GM12878 (cell line): ENCODE data around the gene ATN1. TPM values are rescaled to one million over a fixed set of nuclear protein-coding genes. Genes with fewer than 3 reads are reported as not detected.

Source experiments
- ATAC-seq: fragments of 200-7000 bp; cut with Tn5 transposase; 3 replicates; pipeline ENCODE4 v1.9.1; 2020; ENCODE audit warnings: mild to moderate bottlenecking, moderate library complexity
- BruUV-seq: library from RNA; stranded (reverse); fragments of 400-500 nt; replicated peaks from 2 replicates; lab custom pipeline; 2021; lab: Mats Ljungman, UMichigan
- CTCF ChIA-PET: fragments of 300-600 bp; sonication (Branson Sonifier 250); formaldehyde crosslinking; extraction: SDS; loops from one replicate; lab custom pipeline; 2021; ENCODE audit warnings: inconsistent platforms; lab: Yijun Ruan, JAX
- POLR2A ChIA-PET: fragments of 350-600 bp; formaldehyde crosslinking; extraction: SDS; loops from one replicate; lab custom pipeline; 2021; ENCODE audit warnings: inconsistent platforms; lab: Charles Lee
- RAD21 ChIA-PET: fragments of 300-600 bp; sonication (Branson Sonifier 250); formaldehyde crosslinking; loops from one replicate; lab custom pipeline; 2023; ENCODE audit warnings: antibody characterized with exemption; ENCODE audit not compliant: unreplicated experiment; lab: Charles Lee
- SMC1A ChIA-PET: fragments of 300-600 bp; sonication (Branson Sonifier 250); formaldehyde crosslinking; loops from one replicate; lab custom pipeline; 2023; ENCODE audit not compliant: unreplicated experiment, uncharacterized antibody; lab: Charles Lee
- DNase-seq: peaks from one replicate; pipeline ENCODE4 v3.0.0-alpha.2; 2011; ENCODE audit warnings: low read depth, low spot score
- FAIRE-seq: peaks from 3 replicates; lab custom pipeline; 2011; peaks lifted over from hg19 to GRCh38; lab: Jason Lieb, UNC
- H2AFZ ChIP-seq: 2 replicates; pipeline ENCODE4 v1.6.0; 2011; ENCODE audit warnings: low read depth, low read length, control low read depth; ENCODE audit not compliant: control insufficient read depth
- H3K27ac ChIP-seq: 2 replicates; pipeline ENCODE4 v1.5.1; 2011; ENCODE audit warnings: control low read depth; ENCODE audit not compliant: control insufficient read depth, insufficient read depth
- H3K27me3 ChIP-seq, 2 experiments: replicated peaks in 1 of 2; 2 replicates each; pipeline versions ENCODE4 v1.6.0 to v1.6.1; 2011; ENCODE audit warnings: low read length in 1 of 2; ENCODE audit not compliant: control insufficient read depth in 2 of 2, insufficient read depth in 2 of 2
- H3K36me3 ChIP-seq, 2 experiments: 2 replicates each; pipeline ENCODE4 v1.5.1; 2011; ENCODE audit warnings: low read length in 1 of 2; ENCODE audit not compliant: control insufficient read depth in 2 of 2, insufficient read depth in 2 of 2
- H3K4me1 ChIP-seq: 2 replicates; pipeline ENCODE4 v1.6.1; 2011; ENCODE audit warnings: mild to moderate bottlenecking, low read length, moderate library complexity, mixed read lengths; ENCODE audit not compliant: control insufficient read depth, insufficient read depth
- H3K4me2 ChIP-seq: 2 replicates; pipeline ENCODE4 v1.6.0; 2011; ENCODE audit warnings: control low read depth; ENCODE audit not compliant: control insufficient read depth, insufficient read depth
- H3K4me3 ChIP-seq: fragments of 200-600 bp; sonication (generic); 2 replicates; pipeline ENCODE4 v1.5.1; 2016
- H3K79me2 ChIP-seq: 2 replicates; pipeline ENCODE4 v1.6.0; 2011; ENCODE audit warnings: low read length; ENCODE audit not compliant: control insufficient read depth, insufficient read depth
- H3K9ac ChIP-seq: 2 replicates; pipeline ENCODE4 v1.8.0; 2011; ENCODE audit warnings: low read length, control low read depth, mixed read lengths; ENCODE audit not compliant: control insufficient read depth, insufficient read depth
- H3K9me3 ChIP-seq: replicated peaks from 3 replicates; pipeline ENCODE4 v1.5.1; 2011; ENCODE audit warnings: mild to moderate bottlenecking, low read length; ENCODE audit not compliant: control insufficient read depth, insufficient read depth
- H4K20me1 ChIP-seq: 2 replicates; pipeline ENCODE4 v1.6.0; 2011; ENCODE audit not compliant: control insufficient read depth, insufficient read depth
- BCL11A ChIP-seq: IDR thresholded peaks from 2 replicates; pipeline ENCODE4 v1.6.1; 2011; ENCODE audit warnings: low read depth, low read length
- DPF2 ChIP-seq: fragments of 450-650 bp; IDR thresholded peaks from 2 replicates; pipeline ENCODE4 v1.6.1; 2017; ENCODE audit warnings: mild to moderate bottlenecking
- EGR1 ChIP-seq, 2 experiments: IDR thresholded peaks; 1 replicate in 1 of 2; 2 replicates in 1 of 2; pipeline ENCODE4 v1.6.1; 2011 to 2012; ENCODE audit warnings: low read depth in 2 of 2, low read length in 2 of 2, borderline replicate concordance in 1 of 2, mild to moderate bottlenecking in 1 of 2, moderate library complexity in 1 of 2
- EP300 ChIP-seq, 2 experiments: fragments of 150-350 bp in 1 of 2; IDR thresholded peaks; 2 replicates each; pipeline ENCODE4 v1.6.1; 2011 to 2012; ENCODE audit warnings: low read depth in 2 of 2, low read length in 2 of 2, borderline replicate concordance in 1 of 2, improper control_type of control experiment in 1 of 2, inconsistent platforms in 1 of 2; ENCODE audit not compliant: control insufficient read depth in 1 of 2
- GATAD2B ChIP-seq: fragments of 450-650 bp; conservative IDR thresholded peaks from 2 replicates; pipeline ENCODE4 v1.6.1; 2017; ENCODE audit warnings: low read depth, mild to moderate bottlenecking, moderate library complexity
- IRF3 ChIP-seq: fragments of 450-650 bp; IDR thresholded peaks from 2 replicates; pipeline ENCODE4 v1.6.1; 2014; ENCODE audit warnings: mild to moderate bottlenecking
- KDM1A ChIP-seq: fragments of 200-600 bp; sonication (generic); IDR thresholded peaks from 2 replicates; pipeline ENCODE4 v1.6.1; 2016; ENCODE audit warnings: borderline replicate concordance
- LARP7 ChIP-seq: fragments of 450-650 bp; IDR thresholded peaks from 2 replicates; pipeline ENCODE4 v1.6.1; 2017; ENCODE audit warnings: mild to moderate bottlenecking
- MAX ChIP-seq: IDR thresholded peaks from 2 replicates; pipeline ENCODE4 v1.6.1; 2012; ENCODE audit warnings: low read depth, low read length, improper control_type of control experiment
- MTA2 ChIP-seq: fragments of 450-650 bp; IDR thresholded peaks from 2 replicates; pipeline ENCODE4 v1.6.1; 2016; ENCODE audit warnings: low read depth, mild to moderate bottlenecking, moderate library complexity
- POLR2AphosphoS2 ChIP-seq: IDR thresholded peaks from 2 replicates; pipeline ENCODE4 v1.6.1; 2011; ENCODE audit warnings: low read depth, mild to moderate bottlenecking, low read length, improper control_type of control experiment, moderate library complexity
- POLR2AphosphoS5 ChIP-seq: IDR thresholded peaks from 2 replicates; pipeline ENCODE4 v1.6.1; 2011; ENCODE audit warnings: mild to moderate bottlenecking, low read length, inconsistent platforms
- RELA ChIP-seq: fragments of 450-650 bp; IDR thresholded peaks from 2 replicates; pipeline ENCODE4 v1.8.0; 2014; ENCODE audit warnings: borderline replicate concordance; ENCODE audit not compliant: partially characterized antibody
- SREBF1 ChIP-seq: IDR thresholded peaks from 2 replicates; pipeline ENCODE4 v1.6.1; 2012; ENCODE audit warnings: mild to moderate bottlenecking, low read length
- TBL1XR1 ChIP-seq: IDR thresholded peaks from 2 replicates; pipeline ENCODE4 v1.6.1; 2012; ENCODE audit warnings: low read depth, low read length, improper control_type of control experiment
- TCF12 ChIP-seq: IDR thresholded peaks from 2 replicates; pipeline ENCODE4 v1.6.1; 2011; ENCODE audit warnings: low read depth, mild to moderate bottlenecking, low read length
- ZBTB40 ChIP-seq: fragments of 450-650 bp; IDR thresholded peaks from 2 replicates; pipeline ENCODE4 v1.6.1; 2016; ENCODE audit warnings: mild to moderate bottlenecking, moderate library complexity, borderline replicate concordance
- WGBS: methylation state at CpG from one replicate; pipeline ENCODE4 v1.1.6; 2016; ENCODE audit warnings: low lambda C conversion rate; ENCODE audit not compliant: insufficient replicate concordance, insufficient coverage; ENCODE audit errors: missing lambda C conversion rate; 5-methylcytosine and 5-hydroxymethylcytosine counted together
- in situ Hi-C: fragments of 300-500 bp; cut with MboI; formaldehyde crosslinking; loops from 9 replicates; pipeline ENCODE4 v1.14.3; 2018; ENCODE audit warnings: mixed read lengths
- intact Hi-C: fragments of 100-400 bp; cut with micrococcal nuclease; formaldehyde crosslinking; loops from one replicate; pipeline ENCODE4 v1.14.2; 2022; ENCODE audit not compliant: unreplicated experiment
- polyA plus RNA-seq, 11 experiments: library from polyadenylated mRNA; depleted of rRNA in 4 of 11; unstranded in 6 of 11; stranded (reverse) in 5 of 11; fragments of >200 nt; fragmentation: Nextera tagmentation in 4 of 11; fragmentation: Illumina TruSeq in 1 of 11; extraction: Ambion mirVana in 4 of 11; extraction: Trizol in 1 of 11; gene quantifications; 1 replicate in 1 of 11; 2 replicates in 10 of 11; pipeline versions ENCODE4 v1.2.1 to v1.2.3, GENCODE V29; 2011 to 2016; ENCODE audit warnings: inconsistent platforms in 2 of 11, missing spikeins in 2 of 11, low read depth in 1 of 11
- total RNA-seq, 4 experiments: library from RNA; depleted of rRNA in 3 of 4; stranded (reverse); fragments of >200 nt in 3 of 4; fragmentation: Illumina TruSeq in 1 of 4; extraction: Trizol in 1 of 4; gene quantifications; 2 replicates each; pipeline versions ENCODE4 v1.2.1 to v1.2.3, GENCODE V29; 2013 to 2021

Gene ATN1
- total and polyA plus RNA-seq, 10 of the 15 experiments (the other 5 are each of a cell fraction or from before 2014, with no cell fraction given) = 0.08 to 44.5 (median 5.0) TPM

- RAD21 ChIA-PET = interaction anchor here (1.2 to 13.5 kb wide), 3 partner anchors 10 to 203 kb away, joined by 3 to 426 read pairs (median 6); partner anchors contain the start of genes C12orf57, C1RL, MLF2 and RNU7-1
- Histone ChIP-seq H3K9ac (peak overlapping the region; percentile 63), H3K36me3 (peaks cover 11 to 39% of the 10 kb centered on the region in 2 experiments), H3K4me1 (peaks cover 75% of the 10 kb centered on the region), H3K9me3 (no peaks in the 10 kb centered on the region), H2AFZ (no peak overlapping the region), H4K20me1 (no peaks in the 10 kb centered on the region), H3K79me2 (peaks cover 98% of the 10 kb centered on the region), H3K4me3 (peak overlapping the region; percentile 95; the same call in 1 of the 2 replicates), H3K27me3 (no peaks in the 10 kb centered on the region), H3K4me2 (peak overlapping the region; percentile 99), H3K27ac (peak overlapping the region; percentile 99)
- DNase-seq (no peak), ATAC-seq (0 out of 3 replicates have a peak, but pooled peaks have one; percentile 0), FAIRE-seq (no peak)
- POLR2A ChIA-PET = interaction anchor here (1.2 to 13.5 kb wide), 3 partner anchors 9 to 31 kb away, joined by 4 to 524 read pairs (median 7); partner anchors contain the start of genes C12orf57, PTPN6 and RNU7-1
- in situ Hi-C loops (loop anchor here (25.0 kb wide), 1 partner anchor 1681 kb away; no protein-coding TSS in a partner anchor), intact Hi-C loops (no loop called here)
- WGBS = 9% methylated on average over 28 of the region's 28 CpGs
- SMC1A ChIA-PET = interaction anchor here (0.9 to 13.2 kb wide), 5 partner anchors 8 to 30 kb away, joined by 3 to 395 read pairs (median 3); partner anchors contain the start of genes C12orf57, PTPN6 and RNU7-1
- CTCF ChIA-PET = interaction anchor here (1.0 to 13.2 kb wide), 3 partner anchors 8 to 31 kb away, joined by 3 to 645 read pairs (median 6); partner anchors contain the start of genes C12orf57, PTPN6 and RNU7-1
- no TSS peak for BruUV-seq
- TF ChIP-seq POLR2AphosphoS2 (peak; percentile 22; the same call in 1 of the 2 replicates), EGR1 (IDR thresholded peaks at IDR 0.05; ENCODE audit: borderline replicate concordance in 1 of 2, low read depth in 2 of 2, low read length in 2 of 2) (0 out of 3 replicates have a peak, but pooled peaks of 1 of the 2 experiments have one; percentile 37), GATAD2B (peak; percentile 69; the same call in 1 of the 2 replicates), SREBF1 (no peak), ZBTB40 (no peak), DPF2 (peak; percentile 54; the same call in 1 of the 2 replicates), MAX (peak; percentile 35; the same call in 1 of the 2 replicates), BCL11A (no peak), TBL1XR1 (no peak), TCF12 (0 out of 2 replicates have a peak, but pooled peaks have one; percentile 35), IRF3 (no peak), RELA (peak; percentile 48), POLR2AphosphoS5 (peak; percentile 35; the same call in 1 of the 2 replicates), MTA2 (0 out of 2 replicates have a peak, but pooled peaks have one; percentile 37), KDM1A (no peak), EP300 (IDR thresholded peaks at IDR 0.05; ENCODE audit: borderline replicate concordance in 1 of 2, control insufficient read depth in 1 of 2, low read depth in 2 of 2, low read length in 2 of 2) (peak in 1 of 2 experiments; percentile 20; a peak in 1 of 4 replicates), LARP7 (peak; percentile 73)
Measured at GRCh38 chr12:6956021-6956727, 28.4 kb downstream of the ATN1 start.
